Vagina (tissue), 2 donors: ENCODE data around the gene PADI2. TPM values are rescaled to one million over a fixed set of nuclear protein-coding genes. Genes with fewer than 3 reads are reported as not detected.

ENCODE experiments used
- DNase-seq, 2 donors: peaks; one replicate each; pipeline ENCODE4 v3.0.0-alpha.2; 2017; ENCODE audit errors: extremely low spot score in 2 of 2
- H3K27ac ChIP-seq: fragments of 200-600 bp; sonication (generic); one replicate; pipeline ENCODE4 v1.5.1; 2019
- H3K27me3 ChIP-seq: fragments of 200-600 bp; sonication (generic); one replicate; pipeline ENCODE4 v1.5.1; 2019
- H3K36me3 ChIP-seq, 2 donors: fragments of 200-600 bp; sonication (generic); one replicate each; pipeline ENCODE4 v1.5.1; 2017 to 2019
- H3K4me1 ChIP-seq: fragments of 200-600 bp; sonication (generic); one replicate; pipeline ENCODE4 v1.5.1; 2019
- H3K4me3 ChIP-seq, 2 donors: fragments of 200-600 bp; sonication (generic); 1 replicate in 1 of 2; 2 replicates in 1 of 2; pipeline ENCODE4 v1.5.1; 2016 to 2019
- H3K9me3 ChIP-seq: fragments of 200-600 bp; sonication (generic); one replicate; pipeline ENCODE4 v1.5.1; 2019
- CTCF ChIP-seq, 3 experiments: fragments of 450-650 bp in 2 of 3; fragments of 200-600 bp in 1 of 3; sonication (generic) in 1 of 3; IDR thresholded peaks; one replicate each; pipeline ENCODE4 v1.5.1; 2017 to 2019; ENCODE audit warnings: antibody characterized with exemption in 3 of 3, mild to moderate bottlenecking in 2 of 3, moderate library complexity in 2 of 3
- POLR2A ChIP-seq, 2 donors: fragments of 450-650 bp; IDR thresholded peaks; one replicate each; pipeline ENCODE4 v1.6.1; 2017; ENCODE audit warnings: antibody characterized with exemption in 2 of 2, mild to moderate bottlenecking in 2 of 2, moderate library complexity in 2 of 2
- POLR2AphosphoS5 ChIP-seq, 2 donors: sonication (generic); formaldehyde crosslinking; IDR thresholded peaks; one replicate each; pipeline ENCODE4 v1.9.0; 2017; ENCODE audit warnings: antibody characterized with exemption in 2 of 2, mild to moderate bottlenecking in 2 of 2, low read depth in 1 of 2; ENCODE audit not compliant: insufficient read depth in 1 of 2
- intact Hi-C: fragments of 100-400 bp; cut with DNase I; formaldehyde crosslinking; loops from one replicate; pipeline ENCODE4 v1.15.1; 2023
- total RNA-seq: library from RNA; depleted of rRNA; stranded (reverse); fragments of >200 nt; gene quantifications from one replicate; pipeline ENCODE4 v1.2.3, GENCODE V29; 2016

PADI2 gene
- total RNA-seq, 1 donor from 2014 or later: 0.98 TPM

GRCh38 chr1:17086751-17087150, 32.5 kb downstream of the PADI2 start:
- Histone ChIP-seq H3K27me3 (no peaks in the 10 kb centered on the region), H3K4me3 (no peak overlapping the region), H3K4me1 (no peaks in the 10 kb centered on the region), H3K27ac (no peak overlapping the region), H3K9me3 (no peaks in the 10 kb centered on the region), H3K36me3 (no peaks in the 10 kb centered on the region)
- no peak for DNase-seq
- no peak for TF ChIP-seq POLR2A (IDR thresholded peaks at IDR 0.05)
- no peak for TF ChIP-seq CTCF (IDR thresholded peaks at IDR 0.05)
- no peak for TF ChIP-seq POLR2AphosphoS5 (IDR thresholded peaks at IDR 0.05; ENCODE audit: insufficient read depth in 1 of 2, low read depth in 1 of 2)
- intact Hi-C loops: no loop called here

GRCh38 chr1:17084787-17085186, 34.5 kb downstream of the PADI2 start:
- intact Hi-C loops: no loop called here
- Histone ChIP-seq H3K27ac (no peak overlapping the region), H3K36me3 (no peaks in the 10 kb centered on the region), H3K27me3 (no peaks in the 10 kb centered on the region), H3K4me3 (no peak overlapping the region), H3K4me1 (no peaks in the 10 kb centered on the region), H3K9me3 (no peaks in the 10 kb centered on the region)
- TF ChIP-seq POLR2AphosphoS5 (IDR thresholded peaks at IDR 0.05; ENCODE audit: insufficient read depth in 1 of 2, low read depth in 1 of 2) (no peak), POLR2A (IDR thresholded peaks at IDR 0.05) (no peak), CTCF (IDR thresholded peaks at IDR 0.05) (no peak)
- DNase-seq: no peak

- intact Hi-C loops: no loop called here
These were observed 36.5 kb downstream of the PADI2 start for GRCh38 chr1:17082761-17083160.

GRCh38 chr1:17081439-17081838, 37.8 kb downstream of the PADI2 start:
- no peak overlapping the region for H3K4me3 ChIP-seq
- no peaks in the 10 kb centered on the region for H3K9me3 ChIP-seq
- intact Hi-C loops: no loop called here
- TF ChIP-seq POLR2AphosphoS5 (IDR thresholded peaks at IDR 0.05; ENCODE audit: insufficient read depth in 1 of 2, low read depth in 1 of 2) (no peak), POLR2A (IDR thresholded peaks at IDR 0.05) (no peak), CTCF (IDR thresholded peaks at IDR 0.05) (no peak)
- no peak overlapping the region for H3K27ac ChIP-seq
- no peaks in the 10 kb centered on the region for H3K4me1 ChIP-seq
- no peak for DNase-seq
- no peaks in the 10 kb centered on the region for H3K27me3 ChIP-seq
- no peaks in the 10 kb centered on the region for H3K36me3 ChIP-seq

More at GRCh38 chr1:17082761-17083160, 36.5 kb downstream of the PADI2 start:
- no peaks in the 10 kb centered on the region for H3K36me3 ChIP-seq
- no peak for DNase-seq
- H3K4me1 ChIP-seq: no peaks in the 10 kb centered on the region
- no peak overlapping the region for H3K4me3 ChIP-seq
- H3K9me3 ChIP-seq: no peaks in the 10 kb centered on the region
- no peaks in the 10 kb centered on the region for H3K27me3 ChIP-seq
- TF ChIP-seq CTCF (IDR thresholded peaks at IDR 0.05) (no peak), POLR2A (IDR thresholded peaks at IDR 0.05) (no peak), POLR2AphosphoS5 (IDR thresholded peaks at IDR 0.05; ENCODE audit: insufficient read depth in 1 of 2, low read depth in 1 of 2) (no peak)
- no peak overlapping the region for H3K27ac ChIP-seq

- Histone ChIP-seq H3K4me3 (no peak overlapping the region), H3K27me3 (no peaks in the 10 kb centered on the region), H3K9me3 (no peaks in the 10 kb centered on the region), H3K4me1 (no peaks in the 10 kb centered on the region), H3K36me3 (no peaks in the 10 kb centered on the region), H3K27ac (no peak overlapping the region)
- TF ChIP-seq CTCF (IDR thresholded peaks at IDR 0.05): no peak
- no peak for TF ChIP-seq POLR2AphosphoS5 (IDR thresholded peaks at IDR 0.05; ENCODE audit: insufficient read depth in 1 of 2, low read depth in 1 of 2)
- no peak for TF ChIP-seq POLR2A (IDR thresholded peaks at IDR 0.05)
- no peak for DNase-seq
- intact Hi-C loops: no loop called here
These were observed 38.4 kb downstream of the PADI2 start for GRCh38 chr1:17080880-17081279.
